ENCODE measurements around the gene MMP24.

The MMP24 gene

GRCh38 chr20:35316086-35316485 is 89.6 kb downstream of the MMP24 start:
- no peak for DNase-seq

- DNase-seq = no peak
Measured at GRCh38 chr20:35317416-35318210, 91.1 kb downstream of the MMP24 start.

- no peak for DNase-seq
Measured at GRCh38 chr20:35318502-35319157, 92.1 kb downstream of the MMP24 start.

GRCh38 chr20:35319192-35319870 is 92.8 kb downstream of the MMP24 start:
- no peak for DNase-seq

DNA sequence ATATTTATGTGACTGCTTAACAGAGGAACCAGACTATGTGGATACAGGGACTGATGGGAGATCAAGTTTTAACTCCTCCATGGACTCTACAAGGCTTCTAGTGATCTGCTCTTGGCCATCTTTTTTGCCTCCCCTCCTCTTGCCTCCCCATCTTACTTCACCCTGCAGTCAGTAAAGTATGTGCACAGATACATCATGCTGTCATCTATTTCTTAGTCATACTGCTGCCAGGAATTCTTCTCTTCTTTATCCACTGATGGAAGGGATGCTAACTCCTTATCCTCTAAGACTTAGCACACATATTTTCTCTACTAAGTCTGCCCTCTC is 93.3 kb downstream of the MMP24 start:
- no peak for DNase-seq

GRCh38 chr20:35320396-35321126 is 94.1 kb downstream of the MMP24 start:
- no peak for DNase-seq

DNA sequence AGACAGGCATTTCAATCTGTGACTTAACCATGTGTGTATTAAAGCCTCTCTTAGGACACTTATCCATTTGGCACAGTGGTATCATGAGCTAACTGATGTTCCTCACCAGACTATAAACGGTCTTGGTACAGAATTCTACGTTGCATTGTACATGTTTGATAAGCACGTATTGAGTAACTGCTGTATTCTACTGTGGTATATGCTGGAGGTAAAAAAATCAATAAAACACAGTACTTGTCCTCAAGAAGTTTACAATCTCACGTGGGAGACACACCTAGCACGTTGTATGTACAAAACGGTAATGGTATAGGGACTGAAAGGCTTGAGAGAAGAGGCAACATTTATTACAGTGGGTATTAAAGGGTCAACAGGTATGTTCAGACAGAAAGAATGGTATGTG is 98.9 kb downstream of the MMP24 start:
- no peak for DNase-seq

- no peak for DNase-seq
Measured at GRCh38 chr20:35326021-35326739, 99.7 kb downstream of the MMP24 start.

All from activated CD4-positive, alpha-beta T cell treated with anti-CD3 and anti-CD28 coated beads, Interleukin-2, amount 50 U/mL, for 1 hour (primary cell).